NCI-H1417 treated with DMSO at 0.1 percent for 48 hours (cell line): ENCODE data around the gene SPRY4.
"Not testable (repeated sequence)": the region's sequence is repeated elsewhere in the genome, so short reads cannot be mapped to it uniquely, and the experiment has no call there.

ENCODE experiments used
- DNase-seq: peaks from one replicate; lab custom pipeline; 2025; lab: John Stamatoyannopoulos, UW

Gene SPRY4

DNA sequence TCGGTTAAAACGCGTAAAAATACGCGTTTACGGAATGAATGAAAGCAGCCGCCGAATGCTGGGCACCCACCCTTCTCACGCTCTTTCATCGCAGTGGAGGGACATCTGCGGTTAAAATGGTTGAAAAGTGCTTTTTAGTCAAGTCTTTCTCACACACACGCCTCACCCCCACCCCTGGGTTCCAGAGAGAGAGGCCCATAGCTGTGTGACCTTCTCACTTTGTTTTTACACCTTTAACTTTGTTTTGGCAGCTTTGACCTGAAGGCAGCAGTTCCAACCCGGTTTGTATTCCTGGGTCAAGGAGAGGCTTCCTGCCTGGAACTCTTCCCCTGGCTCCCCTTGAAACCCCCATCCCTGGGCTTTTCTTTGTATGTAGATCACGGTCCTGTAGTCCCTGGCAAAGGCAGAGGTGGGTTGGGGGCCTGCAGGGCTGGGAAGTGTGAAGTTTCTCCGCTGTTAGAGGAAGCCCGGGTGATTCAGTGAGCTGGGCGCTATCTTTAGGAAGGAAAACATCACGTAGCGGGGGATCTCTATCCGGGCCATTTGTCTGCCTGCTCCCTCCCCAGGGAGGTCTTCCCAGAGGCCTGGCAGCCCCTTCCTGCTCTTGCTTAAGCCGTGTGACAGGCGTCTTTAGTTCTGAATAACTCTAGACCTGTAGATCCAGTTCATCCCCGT lies 29.6 kb downstream of the SPRY4 start:
- no peak for DNase-seq

GRCh38 chr5:142293486-142293885 lies 31.3 kb downstream of the SPRY4 start:
- no peak for DNase-seq

- no peak for DNase-seq
Measured at GRCh38 chr5:142292808-142293207, 32.0 kb downstream of the SPRY4 start.

DNA sequence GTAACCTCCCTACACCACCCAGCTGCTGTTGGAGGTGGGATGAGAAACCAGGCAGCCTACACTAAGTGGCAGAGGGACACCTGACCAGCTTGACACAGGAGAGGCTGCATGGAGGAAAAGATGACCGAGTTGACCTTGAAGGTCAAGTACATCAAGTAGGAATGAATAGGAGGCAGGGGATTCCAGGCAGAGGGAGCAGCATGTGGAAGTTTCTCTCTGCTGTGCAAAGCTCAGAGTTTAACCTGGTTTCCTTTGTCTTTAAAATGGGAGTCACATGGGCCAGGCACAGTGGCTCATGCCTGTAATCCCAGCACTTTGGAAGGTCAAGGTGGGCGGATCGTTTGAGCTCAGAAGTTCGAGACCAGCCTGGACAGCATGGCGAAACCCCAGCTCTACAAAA lies 32.6 kb downstream of the SPRY4 start:
- no peak for DNase-seq

- no peak for DNase-seq
Measured at GRCh38 chr5:142290577-142291299, 34.1 kb downstream of the SPRY4 start.

GRCh38 chr5:142289708-142290576 lies 34.9 kb downstream of the SPRY4 start:
- DNase-seq: no peak

- no peak for DNase-seq
Measured at GRCh38 chr5:142287973-142288313, 36.9 kb downstream of the SPRY4 start.

DNA sequence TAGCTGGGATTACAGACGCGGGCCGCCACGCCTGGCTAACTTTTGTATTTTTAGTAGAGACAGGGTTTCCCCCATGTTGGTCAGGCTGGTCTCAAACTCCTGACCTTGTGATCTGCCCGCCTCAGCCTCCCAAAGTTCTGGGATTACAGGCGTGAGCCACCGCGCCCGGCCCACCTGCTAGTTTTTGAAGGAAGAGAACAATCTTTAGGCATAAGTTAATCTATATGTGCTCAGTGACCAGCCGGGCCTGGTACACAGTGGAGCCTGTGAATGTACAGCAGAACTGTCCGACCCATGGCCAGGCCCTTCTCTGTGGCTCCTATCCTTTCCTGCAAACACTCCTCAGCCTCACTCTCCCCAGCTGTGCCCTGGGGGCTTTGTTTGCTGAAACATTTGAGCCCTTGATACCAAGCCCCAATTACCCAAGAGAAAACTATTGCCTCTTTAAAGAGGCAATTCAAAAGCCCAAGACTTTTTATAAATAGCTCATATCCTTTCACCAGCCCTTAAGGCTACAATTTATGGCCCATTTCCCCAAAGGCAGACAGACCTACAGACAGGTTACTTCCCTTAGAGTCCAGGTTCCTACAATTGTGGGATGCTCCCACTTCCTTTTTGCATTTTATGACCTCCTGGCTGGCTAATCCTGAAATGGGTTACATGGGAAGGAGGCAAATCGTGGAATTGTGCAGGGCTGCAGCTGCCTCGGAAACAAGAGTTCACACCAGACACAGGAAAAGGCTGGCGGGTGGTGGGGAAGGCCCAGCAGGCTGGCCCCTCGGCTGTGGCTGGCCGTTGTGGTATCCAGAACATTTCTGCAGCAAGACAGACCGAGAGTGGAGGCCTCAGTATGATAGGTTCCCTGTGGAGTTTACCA lies 37.5 kb downstream of the SPRY4 start:
- DNase-seq: no peak

DNA sequence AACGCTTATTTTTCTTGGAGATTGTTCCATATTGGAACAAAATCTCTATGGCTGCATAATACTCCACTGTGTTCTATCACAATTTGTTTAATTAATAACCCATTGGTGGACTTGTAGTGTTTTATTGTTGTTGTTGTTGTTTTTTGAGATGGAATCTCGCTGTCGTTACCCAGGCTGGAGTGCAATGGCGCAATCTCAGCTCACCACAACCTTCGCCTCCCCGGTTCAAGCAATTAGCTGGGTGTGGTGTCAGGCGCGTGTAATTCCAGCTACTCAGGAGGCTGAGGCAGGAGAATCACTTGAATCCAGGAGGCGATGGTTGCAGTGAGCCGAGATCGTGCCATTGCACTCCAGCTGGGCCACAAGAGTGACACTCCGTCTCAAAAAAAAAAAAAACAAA lies 38.7 kb downstream of the SPRY4 start:
- no peak for DNase-seq

DNA sequence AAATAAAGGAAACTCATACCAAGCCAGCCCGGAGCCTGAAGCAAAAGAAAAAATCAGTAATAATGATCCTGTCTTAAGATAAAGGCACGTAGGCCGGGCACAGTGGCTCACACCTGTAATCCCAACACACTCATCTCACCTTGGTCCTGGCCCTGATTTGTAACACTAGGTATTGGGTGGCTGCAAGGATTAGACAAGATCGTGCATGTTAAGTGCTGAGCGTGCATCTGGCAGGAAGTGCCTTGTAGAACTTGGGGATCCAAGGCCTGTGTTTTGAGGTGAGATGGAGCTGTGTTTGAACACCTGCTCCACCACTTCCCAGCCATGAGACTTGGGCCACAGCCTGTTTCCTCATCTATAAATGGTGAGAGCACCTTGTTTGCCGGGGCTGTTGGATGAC lies 41.5 kb downstream of the SPRY4 start:
- no peak for DNase-seq

- DNase-seq: no peak
Measured at GRCh38 chr5:142281966-142282365, 42.9 kb downstream of the SPRY4 start.

- no peak for DNase-seq
Measured at GRCh38 chr5:142281008-142281367, 43.8 kb downstream of the SPRY4 start.

GRCh38 chr5:142280066-142281007 lies 44.5 kb downstream of the SPRY4 start:
- no peak for DNase-seq

- DNase-seq: no peak
Measured at GRCh38 chr5:142278627-142279026, 46.2 kb downstream of the SPRY4 start.

DNA sequence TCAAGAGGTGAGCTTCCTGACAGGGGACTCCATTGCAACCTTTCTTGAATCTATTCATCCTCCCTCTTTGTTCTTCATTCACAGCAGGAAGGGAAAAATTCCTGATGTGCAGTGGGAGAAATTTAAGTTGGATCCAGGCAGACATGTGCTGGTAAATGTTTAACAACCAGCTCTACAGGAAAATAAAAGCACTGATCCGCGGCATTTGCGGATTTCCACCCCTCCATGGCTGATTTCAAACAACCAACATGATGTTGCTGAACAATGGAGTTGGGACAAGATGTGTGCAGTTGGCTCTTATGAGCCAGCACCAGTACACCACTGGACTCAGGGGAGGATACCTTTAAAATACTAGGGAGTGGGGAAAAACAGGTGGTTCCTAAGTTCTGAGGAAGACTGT lies 47.0 kb downstream of the SPRY4 start:
- DNase-seq: no peak

DNA sequence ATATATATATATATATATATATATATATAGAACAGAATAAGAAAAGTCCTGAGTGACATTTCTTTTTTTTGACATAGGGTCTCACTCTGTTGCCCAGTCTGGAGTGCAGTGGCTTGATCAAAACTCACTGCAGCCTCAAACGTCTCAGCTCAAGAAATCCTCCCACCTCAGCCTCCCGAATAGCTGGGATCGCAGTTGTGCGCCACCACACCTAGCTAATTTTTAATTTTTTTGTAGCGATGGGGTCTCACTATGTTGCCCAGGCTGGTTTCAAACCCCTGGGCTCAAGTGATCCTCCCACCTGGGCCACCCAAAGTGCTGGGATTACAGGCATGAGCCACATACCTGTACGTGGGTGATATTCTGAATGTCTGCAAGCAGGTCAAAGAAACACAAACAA lies 48.3 kb downstream of the SPRY4 start:
- DNase-seq: no peak

GRCh38 chr5:142275496-142275895 lies 49.3 kb downstream of the SPRY4 start:
- DNase-seq: no peak

- DNase-seq: not testable (repeated sequence)
Measured at GRCh38 chr5:142272596-142272995, 52.2 kb downstream of the SPRY4 start.

DNA sequence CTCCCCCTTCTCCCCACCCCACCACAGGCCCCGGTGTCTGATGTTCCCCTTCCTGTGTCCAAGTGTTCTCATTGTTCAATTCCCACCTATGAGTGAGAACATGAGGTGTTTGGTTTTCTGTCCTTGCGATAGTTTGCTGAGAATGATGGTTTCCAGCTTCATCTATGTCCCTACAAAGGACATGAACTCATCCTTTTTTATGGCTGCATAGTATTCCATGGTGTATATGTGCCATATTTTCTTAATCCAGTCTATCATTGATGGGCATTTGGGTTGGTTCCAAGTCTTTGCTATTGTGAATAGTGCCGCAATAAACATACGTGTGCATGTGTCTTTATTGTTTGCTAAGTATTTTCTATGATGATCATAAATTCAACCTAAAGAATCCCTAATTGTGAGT lies 60.7 kb downstream of the SPRY4 start:
- DNase-seq: not testable (repeated sequence)

GRCh38 chr5:142263346-142263745 lies 61.5 kb downstream of the SPRY4 start:
- no peak for DNase-seq

DNA sequence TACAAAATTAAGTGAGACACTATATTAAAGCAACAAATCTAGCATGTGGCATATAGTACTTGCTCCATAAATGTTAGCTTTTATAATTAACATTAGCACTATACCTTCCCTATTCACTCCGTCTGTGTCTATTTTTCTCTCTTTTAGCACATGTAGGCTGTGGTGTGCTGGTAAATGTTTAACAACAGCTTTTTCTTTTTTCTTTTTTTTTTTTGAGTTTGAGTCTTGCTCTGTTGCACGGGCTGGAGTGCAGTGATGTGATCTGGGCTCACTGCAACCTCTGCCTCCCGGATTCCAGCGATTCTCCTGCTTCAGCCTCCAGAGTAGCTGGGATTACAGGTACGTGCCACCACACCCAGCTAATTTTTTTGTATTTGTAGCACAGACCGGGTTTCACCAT lies 62.1 kb downstream of the SPRY4 start:
- DNase-seq: no peak
